GM19467 (cell line): ENCODE data around the gene SLC66A2.
A peak's percentile ranks its signal among the peaks of the same experiment; 100 is the strongest.

ENCODE experiments used
- ATAC-seq: cut with Tn5 transposase; IDR thresholded peaks from one replicate; pipeline ENCODE4 v1.9.1; 2021; ENCODE audit warnings: mild to moderate bottlenecking, moderate library complexity; ENCODE audit not compliant: unreplicated experiment

SLC66A2 gene

DNA sequence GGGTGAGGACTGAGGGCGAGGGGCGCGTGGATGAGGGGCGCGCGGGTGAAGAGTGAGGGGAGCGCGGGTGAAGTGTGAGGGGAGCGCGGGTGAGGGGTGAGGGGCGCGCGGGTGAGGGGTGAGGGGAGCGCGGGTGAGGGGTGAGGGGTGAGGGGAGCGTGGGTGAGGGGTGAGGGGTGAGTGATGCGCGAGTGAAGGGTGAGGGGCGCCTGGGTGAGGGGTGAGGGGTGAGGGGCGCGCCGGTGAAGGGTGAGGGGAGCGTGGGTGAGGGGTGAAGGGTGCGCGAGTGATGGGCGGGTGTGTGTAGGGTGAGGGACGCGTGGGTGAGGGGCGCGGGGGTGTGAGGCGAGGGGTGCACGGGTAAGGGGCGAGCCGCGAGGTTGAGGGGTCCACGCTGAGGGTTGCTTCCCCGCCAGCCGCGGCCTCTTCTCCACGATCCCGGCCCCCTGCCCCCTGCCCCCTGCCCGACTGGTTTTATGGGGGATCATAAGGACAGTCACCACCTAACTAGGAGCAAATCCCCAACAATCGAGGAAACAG is 1.1 kb upstream of the SLC66A2 start:
- ATAC-seq: no peak

DNA sequence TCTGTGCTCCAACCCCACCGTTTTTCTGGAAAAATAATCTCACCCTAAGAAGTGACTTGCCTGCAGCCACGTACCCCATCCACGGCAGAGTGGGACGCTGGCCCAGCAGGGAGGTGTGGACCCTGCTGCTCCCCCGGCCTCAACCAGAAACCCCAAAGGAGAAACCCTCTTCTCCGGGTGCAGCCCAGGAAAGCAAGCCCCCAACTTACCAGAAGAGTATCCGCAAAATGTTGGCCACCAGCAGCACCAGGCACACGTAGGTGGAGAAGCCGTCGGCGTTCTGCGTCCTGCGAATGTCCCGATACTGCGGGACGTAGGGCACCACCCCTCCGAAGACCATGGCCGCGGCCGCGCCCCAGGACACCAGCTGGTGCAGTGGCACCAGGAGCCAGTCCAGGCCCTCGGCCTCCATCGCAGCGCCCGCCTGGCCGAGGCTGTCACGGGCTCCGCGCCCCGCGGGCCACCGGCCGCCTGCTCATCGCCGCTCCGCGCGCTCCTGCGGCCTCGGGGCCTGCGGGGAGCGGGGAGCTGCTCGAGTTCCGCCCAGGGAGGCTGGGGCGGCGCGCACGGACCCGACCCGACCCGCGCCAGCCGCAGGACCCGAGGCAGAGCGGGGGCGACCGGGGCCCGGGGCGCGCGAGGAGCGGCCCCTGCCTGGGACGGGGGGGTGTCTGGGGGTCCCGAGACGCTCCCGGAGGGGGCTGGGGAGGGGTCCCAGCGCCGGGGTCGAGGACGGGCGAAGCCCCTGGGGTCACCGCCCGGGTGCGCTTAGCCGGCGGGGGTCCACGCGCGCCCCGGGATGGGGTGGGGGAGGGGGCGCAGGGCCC is 725 bp downstream of the SLC66A2 start:
- peak; percentile 23 for ATAC-seq

DNA sequence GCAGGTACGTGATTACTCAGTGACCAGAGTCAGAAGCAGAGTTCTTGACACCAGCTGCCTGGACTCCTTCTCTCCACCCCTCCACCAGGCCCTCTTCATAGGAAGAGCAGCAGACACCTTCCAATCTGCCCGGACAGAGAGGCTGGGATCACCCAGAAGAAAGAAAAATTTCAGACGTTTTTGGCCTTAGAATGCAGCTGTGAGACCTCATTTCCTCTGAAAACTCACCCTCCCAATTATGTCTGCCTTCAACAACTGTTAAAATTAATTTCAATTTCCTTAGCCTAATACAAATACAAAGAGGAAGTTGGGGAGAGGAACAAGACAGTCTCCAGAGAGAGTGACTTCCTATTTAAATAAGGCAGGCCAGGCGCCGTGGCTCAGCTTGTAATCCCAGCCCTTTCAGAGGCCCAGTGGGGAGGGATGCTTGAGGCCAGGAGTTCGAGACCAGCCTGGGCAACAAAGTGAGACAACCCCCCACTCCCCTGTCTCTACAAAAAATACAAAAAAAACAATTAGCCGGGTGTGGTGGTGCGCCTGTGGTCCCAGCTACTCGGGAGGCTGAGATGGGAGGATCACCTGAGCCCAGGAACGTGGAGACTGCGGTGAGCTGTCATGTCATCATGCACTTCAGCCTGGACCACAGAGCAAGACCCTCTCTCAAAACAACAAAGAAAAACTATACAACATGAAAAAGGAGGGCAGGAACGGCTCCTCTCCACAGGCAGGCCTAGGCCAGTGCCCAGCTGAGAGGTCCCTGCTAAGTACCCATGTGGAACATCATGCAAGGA is 1.6 kb downstream of the SLC66A2 start:
- no peak for ATAC-seq

DNA sequence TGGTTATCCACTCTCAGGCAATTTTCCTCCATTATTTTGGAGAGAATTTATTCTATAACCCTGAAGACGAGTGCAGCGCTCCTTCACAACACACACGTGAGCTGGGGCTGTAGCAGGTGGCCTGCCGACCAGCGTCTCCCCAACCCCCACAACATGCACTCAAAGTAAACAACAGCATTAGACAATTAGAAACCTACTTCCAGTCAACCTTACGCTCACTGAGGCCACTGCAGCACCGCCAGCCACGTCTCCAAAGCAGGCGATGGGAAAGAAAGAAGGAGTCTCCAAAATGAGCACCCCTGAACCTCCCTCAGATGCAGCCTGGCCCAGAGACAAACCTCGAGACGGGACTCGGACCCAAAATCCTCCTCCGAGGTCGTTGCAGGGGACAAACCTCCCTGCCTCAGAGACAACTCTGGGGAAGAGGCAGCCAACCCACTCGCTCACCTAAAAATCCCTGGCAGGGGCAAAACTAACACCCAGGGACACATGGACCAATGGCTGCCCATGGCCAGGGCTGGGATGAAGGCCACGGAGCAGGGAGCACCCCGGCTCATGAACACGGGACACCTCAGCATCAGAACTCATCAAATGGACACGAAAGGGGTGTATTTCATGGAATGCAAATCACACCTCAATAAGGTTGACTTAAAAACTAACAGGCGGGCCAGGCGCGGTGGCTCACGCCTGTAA is 2.6 kb downstream of the SLC66A2 start:
- no peak for ATAC-seq

DNA sequence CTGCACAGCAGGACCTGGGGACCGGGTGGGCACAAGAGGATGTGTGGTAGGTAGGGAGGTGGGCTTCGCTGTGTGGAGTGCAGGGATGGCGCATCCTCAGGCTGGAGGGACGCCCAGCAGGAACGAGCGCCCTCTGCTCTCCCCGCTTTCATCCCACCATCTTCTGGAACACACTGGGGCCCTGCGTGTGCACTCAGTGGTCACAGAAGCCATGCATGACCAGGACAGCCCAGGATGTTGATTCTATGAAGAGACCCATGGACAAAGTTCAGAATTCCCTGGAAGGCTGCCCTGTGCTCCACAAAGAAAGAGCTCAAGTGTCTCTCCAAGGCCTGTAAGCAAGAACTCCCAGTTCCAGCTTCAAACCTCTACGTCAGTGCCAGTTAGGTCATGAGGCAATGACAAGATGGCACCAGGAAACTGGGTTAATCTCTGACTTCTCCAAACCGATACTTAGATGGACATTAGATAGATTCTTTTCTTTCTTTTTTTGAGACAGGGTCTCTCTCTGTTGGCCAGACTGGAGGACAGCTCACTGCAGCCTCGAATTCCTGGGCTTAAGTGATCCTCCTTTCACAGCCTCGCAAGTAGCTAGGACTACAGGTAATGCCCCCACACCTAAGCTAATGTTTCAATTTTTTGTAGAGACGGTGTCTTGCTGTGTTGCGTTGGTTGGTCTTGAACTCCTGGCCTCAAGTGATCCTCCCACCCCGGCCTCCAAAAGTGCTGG is 3.4 kb downstream of the SLC66A2 start:
- ATAC-seq: no peak

DNA sequence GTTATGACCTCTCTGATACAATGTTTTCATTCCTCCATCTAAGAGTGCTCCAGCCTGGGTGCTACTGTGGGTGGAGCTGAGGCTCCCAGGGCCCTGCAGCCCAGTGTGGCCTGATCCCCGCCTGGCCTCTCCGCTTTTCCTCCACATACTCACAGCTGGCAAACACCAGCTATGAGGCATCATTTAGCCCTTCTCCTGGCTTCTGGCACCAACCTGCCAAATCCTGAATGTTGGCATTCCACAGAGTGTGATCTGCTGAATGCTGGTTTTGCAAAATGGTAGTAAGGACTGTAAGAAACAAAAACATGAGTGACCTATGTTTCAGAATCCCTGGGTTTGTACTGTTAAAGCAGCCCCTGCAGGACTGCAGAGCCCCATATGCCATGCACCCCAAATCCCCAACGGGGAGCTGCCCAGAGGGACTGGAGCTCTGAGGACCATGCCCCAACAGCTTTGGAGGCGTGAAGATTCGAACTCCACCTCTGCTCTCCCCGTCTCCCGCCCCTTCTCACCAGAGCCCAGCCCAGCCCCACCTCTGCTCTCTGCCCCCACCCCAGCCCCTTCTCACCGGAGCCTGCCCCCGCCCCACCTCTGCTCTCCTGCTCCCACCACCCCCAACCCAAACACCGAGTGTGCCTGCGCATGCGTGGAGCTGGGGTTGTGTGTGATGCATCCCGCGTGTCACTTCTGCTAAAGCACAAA is 4.2 kb downstream of the SLC66A2 start:
- ATAC-seq: no peak

DNA sequence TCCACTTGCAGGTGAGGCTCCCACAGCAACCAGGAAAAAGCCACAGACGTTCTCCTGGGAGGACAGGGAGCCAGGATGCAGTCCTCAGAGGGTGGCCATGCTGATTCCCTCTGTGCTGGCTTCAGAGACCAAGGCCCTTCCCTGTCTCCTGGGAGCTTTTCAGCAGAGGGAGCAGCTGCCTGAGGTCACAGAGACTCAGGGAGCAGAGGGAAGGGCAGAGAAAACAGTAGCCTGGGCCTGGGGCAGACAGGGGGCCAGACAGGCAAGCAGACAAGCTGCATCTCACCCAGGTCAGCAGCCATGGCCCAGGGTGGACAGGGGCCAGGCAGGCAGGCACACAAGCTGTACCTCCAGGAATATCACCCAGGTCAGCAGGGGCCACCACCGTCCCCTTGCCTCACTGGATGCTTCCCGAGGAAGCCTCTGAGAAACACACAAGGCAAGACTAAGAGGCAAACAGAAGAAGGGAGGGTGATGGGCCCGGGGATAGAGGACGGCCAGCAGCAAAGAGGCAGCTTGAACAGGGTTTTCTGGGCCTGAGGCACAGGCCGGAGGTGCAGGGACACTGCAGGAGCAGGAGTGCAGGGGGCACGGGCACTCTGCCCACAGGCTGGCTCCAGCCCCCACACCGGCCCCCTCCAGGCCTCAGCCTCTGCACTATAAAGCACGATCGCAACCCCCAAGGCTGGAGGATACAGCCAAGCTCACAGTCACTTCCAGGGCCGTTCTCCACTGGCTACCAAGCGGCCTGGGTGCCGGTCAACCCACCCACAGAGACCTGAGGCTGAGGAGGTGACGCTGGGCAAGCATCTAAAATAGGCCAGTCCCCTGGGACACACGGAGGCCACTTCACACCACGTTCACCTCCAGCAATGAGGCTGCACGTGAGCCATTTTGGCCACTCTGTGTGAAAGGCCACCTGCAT is 6.1 kb downstream of the SLC66A2 start:
- no peak for ATAC-seq

DNA sequence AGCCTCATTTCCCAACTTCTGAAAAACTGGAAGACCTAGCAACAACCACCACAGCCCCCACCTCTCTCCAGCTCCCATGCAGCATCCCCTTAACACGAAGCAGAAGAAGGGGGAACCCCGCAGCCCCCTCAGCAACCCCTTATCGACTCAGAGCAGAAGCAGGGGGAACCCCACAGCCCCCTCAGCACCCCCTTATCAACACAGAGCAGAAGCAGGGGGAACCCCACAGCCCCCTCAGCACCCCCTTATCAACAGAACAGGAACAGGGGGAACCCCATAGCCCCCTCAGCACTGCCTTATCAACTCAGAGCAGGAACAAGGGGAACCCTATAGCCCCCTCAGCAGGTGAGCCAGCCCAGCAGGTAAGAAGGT is 6.7 kb downstream of the SLC66A2 start:
- ATAC-seq: no peak

DNA sequence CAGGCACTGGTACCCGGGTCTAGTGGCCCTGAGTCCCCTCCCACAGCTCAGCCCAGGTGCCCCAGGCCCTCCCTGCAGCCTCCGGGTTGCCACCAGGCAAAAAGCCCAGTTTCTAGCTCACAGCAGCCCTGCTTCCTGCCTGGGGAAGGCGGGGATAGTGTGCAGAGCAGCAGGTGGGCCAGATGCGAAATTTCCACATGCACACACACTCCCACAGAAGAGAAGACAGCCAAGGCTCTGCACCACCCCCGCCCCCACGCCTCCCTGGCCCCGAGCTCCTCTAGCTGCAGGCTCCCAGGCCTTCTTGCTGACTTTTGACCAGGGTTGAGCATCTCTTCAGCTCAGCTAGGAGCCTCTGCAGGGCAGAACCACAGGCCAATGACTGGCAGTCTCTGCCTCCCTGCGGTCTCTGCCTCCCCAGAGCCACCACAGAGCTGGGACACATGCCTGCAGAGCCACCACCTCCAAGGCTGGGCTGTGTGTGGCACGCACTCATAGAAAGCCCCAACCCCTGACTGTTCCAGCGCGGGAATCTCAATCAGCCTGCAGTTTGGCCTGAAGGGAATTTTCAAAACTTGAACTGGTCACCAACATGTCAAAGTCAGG is 7.2 kb downstream of the SLC66A2 start:
- ATAC-seq: no peak

DNA sequence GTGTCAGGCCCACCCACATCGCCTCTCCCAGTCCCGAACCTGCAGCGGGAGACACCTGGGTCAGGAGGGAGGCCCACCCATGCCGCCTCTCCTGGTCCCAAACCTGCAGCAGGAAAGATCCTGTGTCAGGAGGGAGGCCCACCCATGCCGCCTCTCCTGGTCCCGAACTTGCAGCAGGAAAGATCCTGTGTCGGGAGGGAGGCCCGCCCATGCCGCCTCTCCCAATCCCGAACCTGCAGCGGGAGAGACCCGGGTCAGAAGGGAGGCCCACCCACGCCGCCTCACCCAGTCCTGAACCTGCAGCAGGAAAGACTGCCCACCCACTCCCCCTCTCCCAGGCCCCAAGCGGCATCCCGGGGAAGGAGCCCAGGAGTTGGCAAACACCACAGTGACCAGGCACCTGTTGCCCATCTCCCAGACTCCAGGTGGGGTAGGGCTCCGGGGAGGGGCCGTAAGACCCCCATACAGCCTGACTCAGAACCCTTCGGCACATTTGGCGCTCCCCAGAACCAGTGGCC is 7.8 kb downstream of the SLC66A2 start:
- no peak for ATAC-seq

DNA sequence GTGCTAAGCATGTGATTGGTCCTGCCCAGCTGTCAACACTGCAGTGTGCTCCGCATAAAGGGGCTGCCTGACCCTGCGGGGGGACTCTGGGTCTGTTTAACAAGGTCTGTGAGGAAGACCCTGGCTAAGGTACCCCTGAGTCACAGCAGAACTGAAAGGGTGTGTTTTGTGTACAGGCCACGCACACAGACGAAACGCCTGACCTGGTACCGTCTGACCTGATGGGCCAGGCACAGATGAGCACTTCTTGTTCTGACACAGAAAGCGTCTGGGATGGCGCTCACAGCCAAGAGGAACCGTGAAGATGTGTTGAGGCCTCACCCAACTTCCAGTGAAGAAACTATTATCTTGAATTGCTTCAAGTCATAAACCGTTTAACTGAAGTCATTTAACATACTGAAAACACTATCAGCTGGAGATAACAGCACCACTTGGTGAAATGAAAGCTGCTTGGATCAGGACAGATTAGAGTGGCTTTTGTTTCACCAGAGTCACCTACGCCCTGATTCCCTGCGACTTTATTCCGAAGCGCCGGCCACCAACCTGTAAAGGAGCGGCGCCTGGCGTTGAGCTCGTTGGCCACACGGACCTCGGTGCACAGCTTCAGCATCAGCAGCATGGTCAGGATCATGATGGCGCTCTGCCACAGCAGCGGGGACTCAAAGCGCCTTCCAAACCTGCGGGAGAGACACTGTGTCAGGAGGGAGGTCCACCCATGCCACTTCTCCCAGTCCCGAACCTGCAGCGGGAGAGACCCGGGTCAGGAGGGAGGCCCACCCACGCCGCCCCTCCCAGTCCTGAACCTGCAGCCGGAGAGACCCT is 8.5 kb downstream of the SLC66A2 start:
- no peak for ATAC-seq

DNA sequence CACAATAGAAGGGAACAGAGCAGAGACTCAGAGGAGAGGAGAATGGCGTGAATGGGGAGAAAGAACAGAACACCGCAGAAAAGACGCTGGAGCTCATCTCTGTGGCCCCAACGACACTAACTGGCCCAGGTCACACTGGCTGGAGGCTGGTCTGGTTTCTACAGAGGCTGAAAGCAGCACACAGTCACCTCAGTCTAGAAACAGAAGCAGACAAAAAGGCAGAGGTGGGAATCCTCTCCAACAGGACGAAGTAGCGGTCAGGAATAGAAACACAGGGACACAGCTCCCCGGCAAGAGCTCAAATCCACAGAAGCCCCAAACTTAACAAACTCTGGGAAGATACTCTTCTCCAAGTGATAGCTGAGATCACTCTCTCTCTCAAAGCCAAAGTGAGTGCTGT is 9.2 kb downstream of the SLC66A2 start:
- ATAC-seq: no peak

DNA sequence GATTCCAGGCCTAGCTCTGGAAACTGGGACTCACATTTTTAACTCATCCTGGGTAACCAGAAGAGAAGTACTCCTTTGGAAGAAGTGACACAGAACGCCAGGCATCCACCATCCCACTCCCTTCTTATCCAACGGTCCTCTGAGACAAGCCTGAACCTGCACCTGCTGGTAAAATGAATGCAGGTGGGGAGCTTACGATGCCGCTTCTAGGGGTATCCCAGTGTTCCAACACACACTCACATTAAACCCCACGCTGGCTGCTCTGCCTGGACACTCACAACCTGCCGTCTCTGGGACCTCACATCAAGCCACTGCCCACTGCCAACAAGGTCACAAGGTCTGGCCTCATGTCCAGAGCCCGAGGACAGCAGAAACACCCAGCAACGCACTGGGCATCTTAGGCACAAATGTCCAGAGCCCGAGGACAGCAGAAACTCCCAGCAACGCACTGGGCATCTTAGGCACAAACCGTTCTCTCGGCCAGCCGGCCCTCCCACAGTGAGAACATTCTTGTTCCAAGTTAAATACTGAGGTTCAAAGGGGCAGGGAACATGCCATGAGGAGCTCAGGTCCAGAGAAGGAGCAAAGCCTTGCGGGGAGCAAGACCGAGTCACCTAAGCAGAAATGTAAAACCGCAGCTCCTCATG is 9.9 kb downstream of the SLC66A2 start:
- no peak for ATAC-seq

DNA sequence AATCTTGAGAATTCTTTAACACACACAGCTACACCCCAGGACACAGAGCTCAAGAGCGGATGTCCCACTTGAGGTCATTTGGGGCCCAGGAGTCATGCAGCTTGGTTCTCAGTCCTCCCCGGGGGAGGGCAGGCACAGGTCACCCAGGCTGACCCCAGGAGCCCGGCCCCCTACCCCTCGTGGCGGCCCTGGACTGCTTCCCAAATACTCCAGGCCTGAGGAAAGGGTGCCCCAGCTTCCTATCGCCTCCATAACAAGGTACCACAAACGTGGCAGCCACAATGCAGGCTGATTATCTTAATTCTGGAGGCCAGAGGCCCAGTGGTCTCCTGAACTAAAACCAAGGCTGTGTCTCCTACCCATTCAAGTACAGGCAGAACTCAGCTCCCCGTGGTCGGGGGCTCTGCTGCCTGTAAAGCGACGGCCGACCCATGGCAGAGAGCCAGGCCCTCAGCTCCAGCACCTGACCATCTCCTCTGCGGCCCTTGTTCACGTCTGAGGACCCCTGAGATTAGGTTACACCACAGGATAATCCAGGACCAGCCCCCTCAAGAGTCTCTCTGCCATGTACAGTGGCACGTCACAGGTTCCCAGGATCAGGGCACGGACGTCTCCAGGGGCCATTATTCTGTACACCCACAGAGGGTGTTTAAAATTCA is 10.5 kb downstream of the SLC66A2 start:
- no peak for ATAC-seq

DNA sequence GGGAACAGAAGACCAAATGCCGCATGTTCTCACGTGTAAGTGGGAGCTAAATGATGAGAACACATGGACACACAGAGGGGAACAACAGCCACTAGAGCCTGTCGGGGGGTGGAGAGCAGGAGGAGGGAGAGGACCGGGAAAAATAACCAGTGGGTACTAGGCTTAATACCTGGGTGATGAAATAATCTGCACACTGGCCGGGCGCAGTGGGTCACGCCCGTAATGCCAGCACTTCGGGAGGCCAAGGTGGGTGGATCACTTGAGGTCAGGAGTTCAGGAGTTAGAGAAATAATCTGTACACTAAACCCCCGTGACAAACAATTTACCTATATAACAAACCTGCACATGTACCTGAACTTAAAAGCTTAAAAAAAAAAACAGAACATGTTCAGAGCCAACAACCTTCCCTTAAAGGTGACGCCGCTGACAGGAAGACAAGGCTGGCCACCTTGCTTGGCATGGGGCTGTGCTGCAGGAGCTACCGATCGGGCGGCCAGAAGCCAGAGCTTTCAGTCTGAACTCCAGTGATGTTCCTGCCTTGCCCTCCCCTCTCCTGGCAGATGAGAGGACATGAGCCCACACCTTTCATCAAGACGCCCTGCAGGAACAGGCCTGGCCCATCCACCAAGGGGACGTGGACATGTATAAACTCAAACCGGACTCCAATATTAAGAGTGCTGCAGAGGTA is 11.2 kb downstream of the SLC66A2 start:
- ATAC-seq: no peak

DNA sequence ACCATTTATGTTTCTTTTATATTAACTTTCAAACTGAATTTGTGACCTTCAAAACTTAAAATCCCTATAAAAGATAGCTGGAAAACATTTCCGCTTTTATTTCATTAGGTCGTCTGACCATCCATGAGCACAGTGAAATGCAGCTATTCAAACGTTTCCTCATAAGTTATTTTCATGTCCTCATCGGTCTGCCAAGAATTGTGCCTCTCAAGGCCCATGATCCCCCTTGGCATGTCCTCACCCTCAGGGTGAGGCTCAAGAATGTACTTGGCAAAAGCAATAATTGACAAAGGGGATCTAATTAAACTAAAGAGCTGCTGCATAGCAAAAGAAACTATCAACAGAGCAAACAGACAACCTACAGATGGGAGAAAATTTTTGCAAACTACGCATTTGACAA is 12.4 kb downstream of the SLC66A2 start:
- no peak for ATAC-seq
